Measurements from ENCODE around the gene ALPL.

ALPL gene

DNA sequence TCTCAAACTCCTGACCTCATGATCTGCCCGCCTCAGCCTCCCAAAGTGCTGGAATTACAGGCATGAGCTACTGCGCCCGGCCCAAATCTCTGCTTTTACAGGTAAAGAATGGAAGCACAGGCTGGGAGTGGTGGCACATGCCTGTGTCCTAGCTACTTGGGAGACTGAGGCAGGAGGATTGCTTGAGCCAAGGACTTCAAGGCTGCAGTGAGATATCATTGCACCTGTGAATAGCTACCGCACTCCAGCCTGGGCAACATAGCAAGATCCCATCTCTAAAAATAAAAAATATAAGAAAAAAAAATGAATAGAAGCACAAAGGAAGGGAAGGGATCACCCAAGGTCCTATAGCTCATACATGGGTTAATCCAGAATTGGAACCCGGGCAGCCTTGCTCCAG, 15.0 kb downstream of the ALPL start:
- no peak overlapping the region for H3K27ac ChIP-seq
- TF ChIP-seq, protein P1, sequence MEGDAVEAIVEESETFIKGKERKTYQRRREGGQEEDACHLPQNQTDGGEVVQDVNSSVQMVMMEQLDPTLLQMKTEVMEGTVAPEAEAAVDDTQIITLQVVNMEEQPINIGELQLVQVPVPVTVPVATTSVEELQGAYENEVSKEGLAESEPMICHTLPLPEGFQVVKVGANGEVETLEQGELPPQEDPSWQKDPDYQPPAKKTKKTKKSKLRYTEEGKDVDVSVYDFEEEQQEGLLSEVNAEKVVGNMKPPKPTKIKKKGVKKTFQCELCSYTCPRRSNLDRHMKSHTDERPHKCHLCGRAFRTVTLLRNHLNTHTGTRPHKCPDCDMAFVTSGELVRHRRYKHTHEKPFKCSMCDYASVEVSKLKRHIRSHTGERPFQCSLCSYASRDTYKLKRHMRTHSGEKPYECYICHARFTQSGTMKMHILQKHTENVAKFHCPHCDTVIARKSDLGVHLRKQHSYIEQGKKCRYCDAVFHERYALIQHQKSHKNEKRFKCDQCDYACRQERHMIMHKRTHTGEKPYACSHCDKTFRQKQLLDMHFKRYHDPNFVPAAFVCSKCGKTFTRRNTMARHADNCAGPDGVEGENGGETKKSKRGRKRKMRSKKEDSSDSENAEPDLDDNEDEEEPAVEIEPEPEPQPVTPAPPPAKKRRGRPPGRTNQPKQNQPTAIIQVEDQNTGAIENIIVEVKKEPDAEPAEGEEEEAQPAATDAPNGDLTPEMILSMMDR (IDR thresholded peaks at IDR 0.05; ENCODE audit: low read depth, low read length) = no peak
- no peaks in the 10 kb centered on the region for H3K27me3 ChIP-seq (ENCODE audit: insufficient read depth, low read depth, severe bottlenecking)
- H3K4me3 ChIP-seq (ENCODE audit: low read depth, low read length) = no peak overlapping the region
- H3K36me3 ChIP-seq = no peaks in the 10 kb centered on the region
- no peaks in the 10 kb centered on the region for H3K9me3 ChIP-seq (ENCODE audit: severe bottlenecking)
- no peak for DNase-seq

DNA sequence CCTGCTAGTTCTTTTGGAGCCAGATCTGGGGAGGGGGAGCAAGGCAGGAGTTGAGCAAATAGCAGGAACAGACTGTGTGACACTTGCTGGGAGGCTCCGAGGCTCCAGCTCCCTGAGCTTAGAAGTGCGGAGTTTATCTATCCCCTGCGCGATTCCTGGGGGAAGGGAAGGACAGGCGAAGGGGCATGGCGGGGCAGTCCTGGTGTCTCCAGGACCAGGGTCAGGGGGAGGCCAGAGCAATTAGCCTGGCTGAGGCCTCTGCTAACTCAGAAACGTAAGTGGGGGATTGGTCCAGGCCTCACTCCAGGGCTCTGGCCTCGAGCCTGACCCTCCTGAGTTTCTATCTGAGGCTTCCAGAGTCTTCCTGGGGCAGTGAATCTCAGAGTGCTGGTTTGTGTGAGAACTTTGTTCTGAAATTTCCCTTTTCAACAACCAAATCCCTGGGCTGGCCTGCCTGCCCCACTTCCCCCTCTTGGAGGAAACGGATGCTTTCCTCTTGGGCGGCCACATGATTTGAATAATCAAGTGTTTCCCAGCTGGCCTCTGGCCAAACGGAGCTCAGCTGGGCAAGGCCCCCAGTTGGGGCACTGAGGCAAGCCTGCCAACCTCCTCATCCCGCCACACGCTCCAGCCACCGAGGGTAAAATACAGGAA, 15.6 kb downstream of the ALPL start:
- no peak overlapping the region for H3K4me3 ChIP-seq (ENCODE audit: low read depth, low read length)
- DNase-seq = no peak
- TF ChIP-seq, protein P1 (IDR thresholded peaks at IDR 0.05; ENCODE audit: low read depth, low read length) = no peak

DNA sequence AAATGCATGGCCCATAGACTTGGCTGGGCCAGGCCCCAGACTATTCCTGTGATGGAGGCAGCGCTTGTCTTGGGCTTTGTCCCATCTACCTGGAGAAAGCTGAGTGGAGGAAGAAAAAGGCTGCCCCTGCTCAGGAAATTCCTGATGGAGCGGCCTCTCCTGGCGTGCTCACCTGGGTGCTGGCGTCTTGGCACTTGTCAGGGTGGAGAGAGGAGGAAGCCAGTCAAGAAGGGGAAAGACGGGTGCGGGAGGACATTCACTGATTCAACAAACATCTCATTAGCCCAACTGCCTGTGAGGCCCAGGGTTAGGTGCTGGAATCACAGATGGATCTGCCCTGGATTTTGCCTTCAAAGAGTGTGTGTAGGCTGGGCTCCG, 16.1 kb downstream of the ALPL start:
- no peak overlapping the region for H3K27ac ChIP-seq
- H3K9me3 ChIP-seq (ENCODE audit: severe bottlenecking) = no peaks in the 10 kb centered on the region
- no peaks in the 10 kb centered on the region for H3K27me3 ChIP-seq (ENCODE audit: insufficient read depth, low read depth, severe bottlenecking)
- TF ChIP-seq, protein P1 (IDR thresholded peaks at IDR 0.05; ENCODE audit: low read depth, low read length) = no peak
- H3K36me3 ChIP-seq = no peaks in the 10 kb centered on the region
- DNase-seq = no peak
- no peak overlapping the region for H3K4me3 ChIP-seq (ENCODE audit: low read depth, low read length)

More for the DNA sequence above, 15.6 kb downstream of the ALPL start:
- Histone ChIP-seq H3K27ac (no peak overlapping the region), H3K9me3 (ENCODE audit: severe bottlenecking) (no peaks in the 10 kb centered on the region), H3K36me3 (no peaks in the 10 kb centered on the region), H3K27me3 (ENCODE audit: insufficient read depth, low read depth, severe bottlenecking) (no peaks in the 10 kb centered on the region)

DNA sequence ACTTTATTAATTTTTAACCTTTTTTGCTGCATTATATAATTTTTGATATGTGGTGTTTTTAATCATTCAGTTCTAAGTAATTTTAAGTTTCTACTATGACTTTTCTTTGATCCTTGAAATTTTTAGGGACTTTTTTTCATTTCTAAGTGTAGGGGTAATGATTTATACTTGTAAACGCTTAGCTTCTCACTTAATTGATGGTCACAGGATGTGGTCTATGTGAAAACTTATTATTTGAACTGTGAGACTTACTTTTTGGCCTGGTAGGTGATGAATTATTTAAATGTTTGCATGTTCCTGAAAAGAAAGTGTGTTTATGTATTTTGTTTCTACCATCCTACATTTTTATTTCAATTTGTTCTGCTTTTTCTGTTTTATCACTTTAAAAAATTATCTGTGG, 17.2 kb downstream of the ALPL start:
- Histone ChIP-seq H3K27me3 (ENCODE audit: insufficient read depth, low read depth, severe bottlenecking) (no peaks in the 10 kb centered on the region), H3K4me3 (ENCODE audit: low read depth, low read length) (no peak overlapping the region), H3K27ac (no peak overlapping the region), H3K9me3 (ENCODE audit: severe bottlenecking) (no peaks in the 10 kb centered on the region), H3K36me3 (no peaks in the 10 kb centered on the region)
- TF ChIP-seq, protein P1 (IDR thresholded peaks at IDR 0.05; ENCODE audit: low read depth, low read length) = no peak
- DNase-seq = no peak

DNA sequence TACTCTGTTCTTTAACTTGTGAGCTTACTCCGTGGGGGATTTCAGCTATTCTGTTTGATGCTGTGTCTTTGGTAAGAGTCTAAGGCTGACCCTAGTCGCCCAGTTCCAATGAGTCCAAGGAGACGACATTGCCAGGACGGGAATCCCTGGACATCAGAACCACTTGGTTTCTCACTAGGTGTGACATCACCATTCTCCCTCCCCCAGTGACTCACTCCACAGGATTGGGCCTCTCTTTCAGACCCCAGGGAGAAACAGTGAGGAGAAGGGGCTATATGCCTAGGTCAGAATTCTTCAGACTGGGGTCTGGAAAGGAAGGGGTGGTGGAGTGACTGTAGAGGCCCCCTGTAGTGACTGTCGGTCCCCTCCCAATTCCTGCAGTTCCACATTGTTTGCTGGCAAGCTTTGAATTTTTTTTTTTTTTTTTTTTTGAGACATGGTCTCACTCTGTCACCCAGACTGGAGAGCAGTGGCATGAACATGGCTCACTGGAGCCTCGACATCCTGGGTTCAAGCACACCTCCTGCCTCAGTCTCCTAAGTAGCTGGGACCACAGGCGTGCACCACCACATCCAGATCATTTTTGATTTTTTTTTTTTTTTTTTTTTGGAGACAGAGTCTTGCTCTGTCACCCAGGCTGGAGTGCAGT, 21.3 kb downstream of the ALPL start:
- Histone ChIP-seq H3K4me3 (ENCODE audit: low read depth, low read length) (no peak overlapping the region), H3K27ac (no peak overlapping the region), H3K27me3 (ENCODE audit: insufficient read depth, low read depth, severe bottlenecking) (no peaks in the 10 kb centered on the region), H3K9me3 (ENCODE audit: severe bottlenecking) (no peaks in the 10 kb centered on the region), H3K36me3 (no peaks in the 10 kb centered on the region)
- no peak for DNase-seq
- TF ChIP-seq, protein P1 (IDR thresholded peaks at IDR 0.05; ENCODE audit: low read depth, low read length) = no peak
